Activated T-helper 1 cell treated with anti-CD3 and anti-CD28 coated beads, Interleukin-2, amount 50 U/mL, for 16 hours (primary cell): ENCODE measurements around the gene CACNA2D3.

Source experiments
- DNase-seq, 2 donors: peaks; one replicate each; pipeline ENCODE4 v3.0.0-alpha.2; 2020; ENCODE audit warnings: low read depth in 1 of 2, low spot score in 1 of 2

Gene CACNA2D3

GRCh38 chr3:54168451-54168850, 46.1 kb downstream of the CACNA2D3 start:
- no peak for DNase-seq

GRCh38 chr3:54169524-54169923, 47.2 kb downstream of the CACNA2D3 start:
- DNase-seq, result no peak

GRCh38 chr3:54171509-54171908, 49.2 kb downstream of the CACNA2D3 start:
- DNase-seq, result no peak

- no peak for DNase-seq
Measured at GRCh38 chr3:54171951-54172350, 49.6 kb downstream of the CACNA2D3 start.

- DNase-seq, result no peak
Measured at GRCh38 chr3:54173371-54173770, 51.0 kb downstream of the CACNA2D3 start.

- DNase-seq, result no peak
Measured at GRCh38 chr3:54176106-54176505, 53.8 kb downstream of the CACNA2D3 start.

- no peak for DNase-seq
Measured at GRCh38 chr3:54177816-54178215, 55.5 kb downstream of the CACNA2D3 start.

- DNase-seq, result no peak
Measured at GRCh38 chr3:54178376-54178775, 56.0 kb downstream of the CACNA2D3 start.

GRCh38 chr3:54180921-54181320, 58.6 kb downstream of the CACNA2D3 start:
- DNase-seq, result no peak

GRCh38 chr3:54182242-54182641, 59.9 kb downstream of the CACNA2D3 start:
- DNase-seq, result no peak

- DNase-seq, result no peak
Measured at GRCh38 chr3:54185740-54186139, 63.4 kb downstream of the CACNA2D3 start.

- no peak for DNase-seq
Measured at GRCh38 chr3:54188176-54188791, 65.9 kb downstream of the CACNA2D3 start.

GRCh38 chr3:54191220-54191619, 68.9 kb downstream of the CACNA2D3 start:
- no peak for DNase-seq

- DNase-seq, result no peak
Measured at GRCh38 chr3:54192026-54192425, 69.7 kb downstream of the CACNA2D3 start.

- no peak for DNase-seq
Measured at GRCh38 chr3:54193093-54193492, 70.7 kb downstream of the CACNA2D3 start.

- DNase-seq, result no peak
Measured at GRCh38 chr3:54196360-54196991, 74.1 kb downstream of the CACNA2D3 start.

- DNase-seq, result no peak
Measured at GRCh38 chr3:54197509-54197908, 75.2 kb downstream of the CACNA2D3 start.

GRCh38 chr3:54198556-54198955, 76.2 kb downstream of the CACNA2D3 start:
- no peak for DNase-seq

- DNase-seq, result no peak
Measured at GRCh38 chr3:54202054-54202453, 79.7 kb downstream of the CACNA2D3 start.

GRCh38 chr3:54202651-54203248, 80.4 kb downstream of the CACNA2D3 start:
- DNase-seq, result no peak

- DNase-seq, result no peak
Measured at GRCh38 chr3:54206874-54207273, 84.5 kb downstream of the CACNA2D3 start.

- no peak for DNase-seq
Measured at GRCh38 chr3:54211097-54211496, 88.7 kb downstream of the CACNA2D3 start.

GRCh38 chr3:54212723-54213122, 90.4 kb downstream of the CACNA2D3 start:
- no peak for DNase-seq
